Mucosa of gallbladder (tissue), 1 donor: ENCODE data around the gene FRG2C. TPM values are rescaled to one million over a fixed set of nuclear protein-coding genes. Genes with fewer than 3 reads are reported as not detected.
"Not testable (repeated sequence)": the region's sequence is repeated elsewhere in the genome, so short reads cannot be mapped to it uniquely, and the experiment has no call there.

ENCODE experiments used
- DNase-seq: peaks from one replicate; pipeline ENCODE4 v3.0.0-alpha.2; 2020; ENCODE audit warnings: low spot score
- total RNA-seq: library from RNA; stranded (reverse); gene quantifications from one replicate; pipeline ENCODE4 v1.2.1, GENCODE V29; 2021
- donor health status: DM: no; HTN: no; CAD: no.

FRG2C gene
- total RNA-seq, 1 donor from 2014 or later: not detected

GRCh38 chr3:75669348-75670297 is 5.5 kb downstream of the FRG2C start:
- DNase-seq: peak; percentile 52

- DNase-seq: not testable (repeated sequence)
Observed at GRCh38 chr3:75670298-75671286, 6.5 kb downstream of the FRG2C start.

DNA sequence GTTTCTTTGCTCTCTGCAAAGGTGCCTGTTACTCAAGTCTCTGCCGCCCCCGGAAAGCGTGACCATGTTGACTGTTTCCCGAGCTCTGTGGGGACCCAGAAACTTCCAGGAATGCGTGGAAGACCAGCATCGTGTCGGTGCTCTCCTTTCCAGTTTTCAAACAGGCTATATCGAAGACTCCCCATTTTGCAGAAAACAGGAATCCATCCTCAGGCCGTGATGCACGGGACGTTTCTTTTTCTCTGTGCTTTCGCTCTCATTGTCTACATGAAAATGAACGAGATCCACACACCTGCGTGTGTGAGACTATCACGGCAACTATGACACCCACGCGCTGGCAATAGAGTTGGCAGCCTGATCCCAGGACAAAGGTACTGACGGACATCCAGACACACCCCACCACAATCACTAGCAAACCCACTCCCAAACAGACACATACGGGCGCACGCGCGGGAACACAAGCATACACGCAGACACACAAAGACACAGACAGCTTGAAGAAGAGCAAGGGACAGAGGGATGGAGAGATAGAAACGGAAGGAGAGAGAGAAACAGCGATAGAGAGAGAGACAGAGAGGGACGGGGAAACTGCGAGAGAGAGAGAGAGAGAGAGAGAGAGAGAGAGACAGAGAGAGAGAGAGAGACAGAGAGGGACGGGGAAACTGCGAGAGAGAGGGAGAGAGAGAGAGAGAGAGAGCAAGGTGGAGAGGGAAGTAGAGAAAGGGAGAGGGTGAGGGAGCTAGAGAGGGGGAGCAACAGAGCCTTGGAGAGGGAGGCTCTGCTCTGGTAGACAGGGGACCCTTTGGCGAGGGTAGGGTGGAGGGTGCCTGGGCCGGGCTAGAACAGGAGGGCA is 7.4 kb downstream of the FRG2C start:
- not testable (repeated sequence) for DNase-seq

- DNase-seq: peak; percentile 60
Observed at GRCh38 chr3:75672140-75672775, 8.1 kb downstream of the FRG2C start.

GRCh38 chr3:75683965-75684364 is 19.8 kb downstream of the FRG2C start:
- not testable (repeated sequence) for DNase-seq

- DNase-seq: no peak
Observed at GRCh38 chr3:75687323-75687722, 23.2 kb downstream of the FRG2C start.

GRCh38 chr3:75692061-75692460 is 27.9 kb downstream of the FRG2C start:
- no peak for DNase-seq

Other genes with a start within 250 kb of the FRG2C start
- gene ZNF717, start 121.2 kb downstream of the FRG2C start, total RNA-seq: 18.2 TPM